SU-DHL-6 (cell line): ENCODE data around the gene SMURF1.

Experiments
- H2AFZ ChIP-seq: fragments of 200-600 bp; sonication (generic); 2 replicates; pipeline ENCODE4 v1.6.1; 2014; ENCODE audit warnings: low read depth, mild to moderate bottlenecking, moderate library complexity, mixed read lengths, antibody characterized with exemption, low read length; ENCODE audit not compliant: severe bottlenecking
- H3F3A ChIP-seq: fragments of 200-600 bp; shearing (Covaris generic); 2 replicates; pipeline ENCODE4 v1.6.0; 2016; ENCODE audit warnings: antibody characterized with exemption, mild to moderate bottlenecking; ENCODE audit not compliant: insufficient read depth
- H3K27ac ChIP-seq: fragments of 200-600 bp; sonication (generic); 2 replicates; pipeline ENCODE4 v1.5.1; 2016; ENCODE audit warnings: low read depth, mild to moderate bottlenecking, low read length, moderate library complexity, mixed read lengths
- H3K27me3 ChIP-seq: fragments of 200-600 bp; sonication (generic), shearing (Covaris generic); 2 replicates; pipeline ENCODE4 v1.6.0; 2014; ENCODE audit warnings: mild to moderate bottlenecking, low read length
- H3K36me3 ChIP-seq: fragments of 200-600 bp; sonication (generic); 2 replicates; pipeline ENCODE4 v1.6.1; 2014; ENCODE audit warnings: mild to moderate bottlenecking, low read length, mixed read lengths
- H3K4me2 ChIP-seq: fragments of 300-600, 200-600 bp; shearing (Covaris generic), sonication (generic); 2 replicates; pipeline ENCODE4 v1.6.0; 2014; ENCODE audit warnings: low read length, low read depth, mild to moderate bottlenecking; ENCODE audit not compliant: poor library complexity, severe bottlenecking
- H3K4me3 ChIP-seq: fragments of 200-600 bp; sonication (generic); 2 replicates; pipeline ENCODE4 v1.5.1; 2014; ENCODE audit warnings: antibody characterized with exemption, low read length, mild to moderate bottlenecking, mixed read lengths; ENCODE audit not compliant: insufficient read depth, poor library complexity, severe bottlenecking
- H3K79me2 ChIP-seq: fragments of 200-600 bp; sonication (generic); 2 replicates; pipeline ENCODE4 v1.6.1; 2014; ENCODE audit warnings: mild to moderate bottlenecking, low read length, moderate library complexity; ENCODE audit not compliant: insufficient read depth
- H3K9ac ChIP-seq: fragments of 200-600 bp; sonication (generic); 2 replicates; pipeline ENCODE4 v1.7.0; 2014; ENCODE audit warnings: mild to moderate bottlenecking, low read length
- H3K9me2 ChIP-seq: fragments of 200-600 bp; sonication (generic); replicated peaks from 2 replicates; pipeline ENCODE4 v1.6.1; 2014; ENCODE audit warnings: low read length; ENCODE audit not compliant: insufficient read depth
- H3K9me3 ChIP-seq: fragments of 200-600 bp; sonication (generic); 2 replicates; pipeline ENCODE4 v1.6.1; 2014; ENCODE audit warnings: low read length, mixed read lengths; ENCODE audit not compliant: insufficient read depth
- H4K20me1 ChIP-seq: fragments of 200-600 bp; sonication (generic); 2 replicates; pipeline ENCODE4 v1.6.1; 2014; ENCODE audit warnings: low read depth, mild to moderate bottlenecking, antibody characterized with exemption, low read length, moderate library complexity, mixed read lengths
- CTCF ChIP-seq: fragments of 200-600 bp; sonication (generic); IDR thresholded peaks from one replicate; pipeline ENCODE4 v1.5.1; 2017; ENCODE audit warnings: antibody characterized with exemption, mild to moderate bottlenecking, low read length, moderate library complexity; ENCODE audit not compliant: insufficient read depth, poor library complexity, severe bottlenecking
- EZH2phosphoT487 ChIP-seq: fragments of 200-600 bp; sonication (generic), shearing (Covaris generic); conservative IDR thresholded peaks from 2 replicates; pipeline ENCODE4 v1.6.1; 2018; ENCODE audit warnings: mild to moderate bottlenecking, antibody characterized with exemption, low read length, moderate library complexity, mixed read lengths

The SMURF1 gene

GRCh38 chr7:99109108-99110051 is 34.5 kb downstream of the SMURF1 start:
- Histone ChIP-seq H2AFZ (no peak overlapping the region), H3K27ac (no peak overlapping the region), H3K4me2 (no peak overlapping the region), H3F3A (no peaks in the 10 kb centered on the region), H4K20me1 (peaks cover 11% of the 10 kb centered on the region), H3K36me3 (no peaks in the 10 kb centered on the region), H3K9ac (no peak overlapping the region), H3K27me3 (no peaks in the 10 kb centered on the region), H3K4me3 (no peak overlapping the region), H3K9me2 (no peaks in the 10 kb centered on the region), H3K79me2 (peaks cover 93% of the 10 kb centered on the region), H3K9me3 (no peaks in the 10 kb centered on the region)
- TF ChIP-seq EZH2phosphoT487 (no peak), CTCF (no peak)

GRCh38 chr7:99108613-99109012 is 35.3 kb downstream of the SMURF1 start:
- no peak overlapping the region for H3K4me3 ChIP-seq
- H3K4me2 ChIP-seq: no peak overlapping the region
- H3K27ac ChIP-seq: no peak overlapping the region
- peaks cover 9% of the 10 kb centered on the region; the same call in 1 of the 2 replicates for H4K20me1 ChIP-seq
- TF ChIP-seq EZH2phosphoT487: no peak
- no peak for TF ChIP-seq CTCF
- no peaks in the 10 kb centered on the region for H3K27me3 ChIP-seq
- H3K9ac ChIP-seq: no peak overlapping the region
- no peaks in the 10 kb centered on the region for H3K9me2 ChIP-seq
- no peaks in the 10 kb centered on the region for H3K9me3 ChIP-seq
- H2AFZ ChIP-seq: no peak overlapping the region
- no peaks in the 10 kb centered on the region for H3F3A ChIP-seq
- peaks cover 93% of the 10 kb centered on the region for H3K79me2 ChIP-seq
- no peaks in the 10 kb centered on the region for H3K36me3 ChIP-seq

GRCh38 chr7:99106821-99107241 is 37.1 kb downstream of the SMURF1 start:
- Histone ChIP-seq H3K9me3 (no peaks in the 10 kb centered on the region), H3F3A (no peaks in the 10 kb centered on the region), H3K27ac (no peak overlapping the region), H3K4me3 (no peak overlapping the region), H3K27me3 (no peaks in the 10 kb centered on the region), H3K9ac (no peak overlapping the region), H3K4me2 (no peak overlapping the region), H2AFZ (no peak overlapping the region), H3K9me2 (no peaks in the 10 kb centered on the region), H3K79me2 (peaks cover 89% of the 10 kb centered on the region), H4K20me1 (peaks cover 3% of the 10 kb centered on the region; the same call in 1 of the 2 replicates), H3K36me3 (no peaks in the 10 kb centered on the region)
- TF ChIP-seq EZH2phosphoT487 (no peak), CTCF (no peak)
